GM18867 (cell line): ENCODE data around the gene ALDH7A1.
"Not testable (repeated sequence)": the region's sequence is repeated elsewhere in the genome, so short reads cannot be mapped to it uniquely, and the experiment has no call there.

Source experiments
- ATAC-seq: cut with Tn5 transposase; IDR thresholded peaks from one replicate; pipeline ENCODE4 v1.9.1; 2021; ENCODE audit warnings: mild to moderate bottlenecking, moderate library complexity; ENCODE audit not compliant: unreplicated experiment

Gene ALDH7A1

DNA sequence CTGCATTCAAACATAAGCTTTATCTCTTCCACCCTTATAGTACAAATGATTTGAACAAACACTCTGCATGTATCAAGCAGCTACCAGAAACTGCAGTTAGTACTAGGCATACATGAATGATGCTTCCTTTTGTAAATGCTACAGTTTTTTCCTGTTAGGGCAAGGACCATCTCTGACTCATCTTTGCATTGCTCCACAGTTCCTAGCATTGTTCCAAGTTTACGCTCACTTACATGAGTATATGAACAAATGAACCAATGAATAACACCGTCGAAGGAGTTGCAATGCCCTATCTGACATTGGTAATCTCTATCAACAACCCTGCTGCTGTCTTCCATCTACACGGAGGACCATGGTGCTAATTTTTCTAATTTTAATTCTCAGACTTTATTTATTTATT lies 2.1 kb upstream of the ALDH7A1 start:
- ATAC-seq: no peak

DNA sequence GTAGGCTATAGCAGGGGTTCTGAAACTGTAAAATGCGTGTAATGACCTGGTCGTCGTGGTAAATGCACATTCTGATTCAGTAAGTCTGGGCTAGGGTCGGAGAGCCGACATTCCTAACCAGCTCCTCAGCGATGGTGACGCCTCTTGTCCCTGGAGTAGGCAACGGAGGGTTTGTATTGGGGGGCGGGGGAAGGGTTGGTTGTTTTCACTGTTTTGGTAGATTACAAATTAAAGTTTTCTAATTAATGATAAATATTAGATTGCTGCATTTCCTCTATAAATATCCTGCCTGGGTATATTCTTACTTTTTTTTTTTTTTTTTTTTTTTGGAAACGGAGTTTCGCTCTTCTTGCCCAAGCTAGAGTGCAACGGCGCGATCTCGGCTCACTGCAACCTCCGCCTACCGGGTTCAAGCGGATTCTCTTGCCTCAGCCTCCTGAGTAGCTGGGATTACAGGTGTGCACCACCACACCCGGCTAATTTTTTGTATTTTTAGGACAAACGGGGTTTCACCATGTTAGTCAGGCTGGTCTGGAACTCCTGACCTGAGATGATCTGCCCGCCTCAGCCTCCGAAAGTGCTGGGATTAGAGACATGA lies 566 bp upstream of the ALDH7A1 start:
- no peak for ATAC-seq

DNA sequence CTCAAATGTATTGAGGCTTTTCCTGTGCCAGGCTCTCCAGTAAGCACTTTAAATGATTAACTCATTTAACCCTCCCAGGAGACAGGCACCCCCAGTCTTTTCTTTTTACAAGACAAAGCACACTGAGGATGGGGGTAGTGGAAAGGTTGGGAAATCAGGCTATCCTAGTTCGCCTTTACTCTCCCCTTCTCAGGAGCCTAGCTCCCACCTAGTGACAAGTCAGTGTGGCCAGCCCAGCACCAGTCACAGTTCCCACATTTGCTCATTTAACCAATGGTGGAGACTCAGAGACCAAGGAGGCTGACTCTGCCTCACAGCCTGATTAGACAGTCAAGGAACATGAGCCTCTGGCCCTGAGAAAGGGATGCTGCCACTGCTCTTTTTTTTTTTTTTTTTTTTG lies 3.5 kb downstream of the ALDH7A1 start:
- no peak for ATAC-seq

DNA sequence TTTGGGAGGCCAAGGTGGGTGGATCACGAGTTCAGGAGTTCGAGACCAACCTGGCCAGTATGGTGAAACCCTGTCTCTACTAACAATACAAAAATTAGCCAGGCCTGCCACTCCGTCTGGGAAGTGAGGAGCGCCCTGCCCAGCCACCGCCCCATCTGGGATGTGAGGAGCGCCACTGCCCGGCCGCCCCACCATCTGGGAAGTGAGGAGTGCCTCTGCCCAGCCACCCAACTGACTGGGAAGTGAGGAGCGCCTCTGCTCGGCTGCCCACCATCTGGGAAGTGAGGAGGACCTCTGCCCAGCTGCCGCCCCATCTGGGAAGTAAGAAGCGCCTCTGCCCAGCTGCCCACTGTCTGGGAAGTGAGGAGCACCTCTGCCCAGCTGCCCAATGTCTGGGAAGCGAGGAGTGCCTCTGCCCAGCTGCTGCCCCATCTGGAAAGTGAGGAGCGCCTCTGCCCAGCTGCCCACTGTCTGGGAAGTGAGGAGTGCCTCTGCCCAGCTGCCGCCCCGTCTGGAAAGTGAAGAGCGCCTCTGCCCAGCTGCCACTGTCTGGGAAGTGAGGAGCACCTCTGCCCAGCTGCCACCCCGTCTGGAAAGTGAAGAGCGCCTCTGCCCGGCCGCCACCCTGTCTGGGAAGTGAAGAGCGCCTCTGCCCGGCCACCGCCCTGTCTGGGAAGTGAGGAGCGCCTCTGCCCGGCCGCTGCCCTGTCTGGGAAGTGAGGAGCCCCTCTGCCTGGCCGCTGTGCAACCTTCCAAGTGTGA lies 5.3 kb downstream of the ALDH7A1 start:
- no peak for ATAC-seq

DNA sequence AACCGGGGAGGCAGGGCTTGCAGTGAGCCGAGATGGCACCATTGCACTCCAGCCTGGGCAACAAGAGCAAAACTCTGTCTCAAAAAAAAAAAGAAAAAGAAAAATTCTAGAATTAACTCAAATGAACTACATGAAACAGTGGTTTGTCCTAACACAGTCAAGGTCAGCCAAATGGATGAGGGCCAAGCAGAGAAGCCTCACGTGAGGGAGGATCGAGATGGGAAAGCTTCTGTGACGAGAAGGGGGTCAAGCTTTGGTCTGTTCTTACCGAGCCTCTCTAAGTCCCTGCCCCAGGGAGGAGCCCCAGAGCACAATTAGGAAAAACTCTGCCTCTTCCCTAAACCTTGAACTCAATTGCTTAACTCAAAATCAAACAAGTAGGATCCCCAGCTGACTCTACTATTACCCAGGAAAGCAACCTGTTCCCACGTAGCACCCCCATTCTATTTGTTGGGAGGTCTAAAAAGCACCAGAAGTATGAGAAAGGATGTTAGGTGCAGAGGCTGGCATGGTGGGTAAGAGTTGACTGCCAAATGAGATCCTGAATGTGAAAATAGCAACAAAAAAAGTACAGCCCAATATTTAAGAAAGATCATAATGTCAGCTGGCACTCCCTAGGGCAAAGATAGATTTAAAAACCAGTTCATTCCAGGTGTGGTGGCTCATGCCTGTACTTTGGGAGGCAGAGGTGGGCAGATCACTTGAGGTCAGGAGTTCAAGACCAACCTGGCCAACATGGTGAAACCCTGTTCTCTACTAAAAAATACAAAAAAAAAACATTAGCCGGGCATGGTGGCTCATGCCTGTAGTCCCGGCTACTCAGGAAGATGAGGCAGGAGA lies 7.2 kb downstream of the ALDH7A1 start:
- no peak for ATAC-seq

DNA sequence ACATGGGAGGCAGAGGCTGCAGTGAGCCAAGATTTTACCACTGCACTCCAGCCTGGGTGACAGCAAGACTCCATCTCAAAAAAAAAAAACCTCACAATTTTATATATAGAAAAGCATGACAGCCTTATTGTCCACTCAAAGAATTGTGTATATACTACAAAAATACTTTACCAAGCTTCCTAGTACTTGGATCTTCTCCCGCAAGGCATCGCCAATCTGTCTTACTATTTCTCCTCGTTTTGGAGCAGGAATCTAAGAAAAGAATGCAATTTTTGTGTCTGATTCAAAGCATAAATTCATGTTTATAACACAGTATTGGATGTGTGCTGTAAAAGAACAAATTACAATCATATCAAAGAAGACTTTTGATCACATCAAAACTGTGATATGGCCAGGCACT lies 11.3 kb downstream of the ALDH7A1 start:
- no peak for ATAC-seq

DNA sequence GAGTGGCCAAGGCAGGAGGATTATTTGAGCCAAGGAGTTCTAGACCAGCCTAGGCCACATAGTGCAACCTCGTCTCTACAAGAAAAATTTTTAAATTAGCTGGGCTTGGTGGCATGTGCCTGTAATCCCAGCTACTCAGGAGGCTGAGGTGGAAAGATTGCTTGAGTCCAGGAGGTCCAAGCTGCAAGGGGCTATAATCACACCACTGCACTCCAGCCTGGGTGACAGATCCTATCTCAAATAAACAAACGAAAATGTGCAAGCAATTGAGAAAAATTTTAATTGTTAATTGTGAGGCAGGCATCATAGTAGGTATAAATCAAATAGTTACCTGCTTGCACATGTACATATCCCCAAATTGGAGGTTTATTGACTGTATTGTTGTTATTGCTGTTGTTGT lies 15.3 kb downstream of the ALDH7A1 start:
- ATAC-seq: no peak

DNA sequence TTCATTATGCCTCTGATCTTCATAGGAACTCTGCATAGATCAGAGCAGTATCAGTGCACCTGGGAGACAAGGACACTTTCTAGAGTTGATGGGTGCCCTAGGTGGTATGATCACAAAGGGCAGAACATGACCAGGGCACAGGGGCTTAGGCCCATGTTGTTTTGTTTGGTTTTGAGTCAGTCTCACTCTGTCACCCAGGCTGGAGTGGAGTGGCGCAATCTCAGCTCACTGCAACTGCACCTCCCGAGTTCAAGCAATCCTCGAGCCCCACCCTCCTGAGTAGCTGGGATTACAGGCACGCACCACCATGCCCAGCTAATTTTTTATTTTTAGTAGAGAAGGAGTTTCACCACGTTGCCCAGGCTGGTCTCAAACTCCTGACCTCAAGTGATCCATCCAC lies 17.6 kb downstream of the ALDH7A1 start:
- ATAC-seq: no peak

DNA sequence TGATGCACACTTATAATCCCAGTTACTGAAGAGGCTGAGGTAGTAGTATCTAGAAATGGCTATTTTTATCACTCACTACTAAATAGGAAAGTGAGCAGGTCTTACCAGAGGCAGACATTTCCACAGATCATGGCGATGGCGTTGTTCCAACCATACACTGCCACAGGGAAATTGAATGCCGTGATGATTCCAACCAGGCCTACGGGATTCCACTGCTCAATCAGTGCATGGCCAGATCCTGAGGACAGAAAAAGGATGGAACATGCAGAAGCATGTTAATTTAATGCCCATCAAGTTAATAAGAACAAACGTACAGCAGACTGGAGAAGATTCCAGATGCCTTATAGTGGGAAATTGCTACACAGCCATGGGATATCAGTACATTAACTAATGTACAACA lies 18.0 kb downstream of the ALDH7A1 start:
- ATAC-seq: no peak

DNA sequence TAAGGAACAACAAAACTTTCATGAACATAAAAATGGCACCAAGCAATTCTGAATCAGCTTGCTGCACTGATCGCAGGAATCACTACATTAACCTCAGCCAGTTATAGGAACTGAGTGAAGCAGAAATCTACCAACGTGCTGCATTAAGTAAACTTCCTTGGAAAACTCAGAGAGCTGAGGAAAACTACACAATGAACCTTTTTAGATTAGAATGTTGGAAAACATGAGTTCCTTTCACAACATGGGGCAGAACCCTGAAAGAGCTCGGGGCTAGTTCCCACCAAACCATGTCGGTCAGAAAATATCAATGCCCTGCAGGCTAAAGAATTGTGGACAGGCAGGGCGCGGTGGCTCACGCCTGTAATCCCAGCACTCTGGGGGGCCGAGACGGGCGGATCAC lies 19.4 kb downstream of the ALDH7A1 start:
- ATAC-seq: no peak

DNA sequence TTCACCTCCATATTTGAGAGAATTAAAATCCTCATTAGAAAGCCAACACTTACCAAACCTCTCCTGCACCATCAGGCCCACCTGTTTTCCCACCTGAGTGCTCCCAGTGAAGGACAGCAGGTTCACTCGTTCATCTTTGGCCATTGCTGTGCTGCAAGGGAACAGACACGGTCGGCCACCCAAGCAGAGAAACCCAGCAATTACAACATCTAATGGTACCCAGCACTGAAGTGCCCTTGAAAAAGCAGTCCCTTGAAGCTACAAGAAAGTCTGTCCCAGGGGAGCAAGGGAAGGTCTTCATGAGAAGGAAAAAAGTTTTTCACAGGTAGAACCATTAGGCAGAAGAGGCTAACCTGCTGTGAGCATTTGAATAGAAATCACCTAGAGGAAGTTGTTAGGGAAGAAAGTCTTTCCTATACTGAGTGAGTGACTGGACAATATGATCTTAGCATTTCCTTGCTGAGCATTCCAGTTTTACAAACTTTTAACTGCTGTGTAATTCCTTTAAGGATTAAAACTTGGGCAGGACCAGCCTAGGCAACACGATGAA lies 26.7 kb downstream of the ALDH7A1 start:
- ATAC-seq: no peak

DNA sequence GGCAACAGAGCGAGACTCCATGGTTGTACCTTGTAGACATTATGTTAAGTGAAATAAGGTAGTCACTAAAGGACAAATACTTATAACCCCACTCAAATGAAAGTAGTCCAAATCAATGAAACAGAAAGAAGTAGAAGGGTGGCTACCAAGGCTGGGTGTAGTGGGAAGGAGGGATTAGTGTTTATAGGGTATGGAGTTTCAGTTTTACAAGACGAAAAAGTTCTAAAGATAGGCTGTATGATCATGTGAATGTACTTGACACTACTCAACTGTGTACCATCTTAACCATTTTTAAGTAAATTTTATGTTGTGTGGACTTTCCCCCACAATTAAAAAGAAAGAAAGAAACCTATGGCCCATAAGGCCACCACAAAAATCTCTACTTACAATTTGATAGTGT lies 32.2 kb downstream of the ALDH7A1 start:
- ATAC-seq: peak; percentile 75

DNA sequence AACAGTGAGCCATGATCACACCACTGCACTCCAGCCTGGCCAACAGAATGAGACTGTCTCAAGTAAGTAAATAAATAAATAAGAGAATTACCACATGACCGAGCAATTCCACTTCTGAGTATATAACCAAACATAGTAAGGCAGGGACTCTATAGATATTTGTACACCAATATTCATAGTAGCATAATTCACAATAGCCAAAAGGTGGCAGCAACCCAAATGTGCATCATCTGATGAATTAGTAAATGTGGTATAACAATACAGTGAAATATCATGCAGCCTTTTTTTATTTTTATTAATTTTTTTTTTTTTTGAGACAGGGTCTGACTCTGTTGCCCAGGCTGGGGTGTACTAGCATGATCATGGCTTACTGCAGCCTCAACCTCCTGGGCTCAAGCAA lies 33.1 kb downstream of the ALDH7A1 start:
- no peak for ATAC-seq

DNA sequence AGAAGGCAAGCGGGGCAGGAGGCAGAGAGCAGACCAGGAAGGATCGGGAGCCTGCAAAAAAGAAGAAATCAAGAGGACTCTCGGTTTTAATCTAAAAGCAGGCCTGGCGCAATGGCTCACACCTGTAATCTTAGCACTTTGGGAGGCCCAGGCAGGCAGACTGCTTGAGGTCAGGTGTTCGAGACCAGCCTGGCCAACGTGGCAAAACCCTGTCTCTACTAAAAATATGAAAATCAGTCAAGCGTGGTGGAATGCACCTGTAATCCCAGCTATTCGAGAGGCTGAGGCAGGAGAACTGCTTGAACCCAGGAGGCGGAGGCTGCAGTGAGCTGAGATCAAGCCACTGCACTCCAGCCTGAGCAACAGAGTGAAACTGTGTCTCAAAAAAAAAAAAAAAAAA lies 39.9 kb downstream of the ALDH7A1 start:
- not testable (repeated sequence) for ATAC-seq

DNA sequence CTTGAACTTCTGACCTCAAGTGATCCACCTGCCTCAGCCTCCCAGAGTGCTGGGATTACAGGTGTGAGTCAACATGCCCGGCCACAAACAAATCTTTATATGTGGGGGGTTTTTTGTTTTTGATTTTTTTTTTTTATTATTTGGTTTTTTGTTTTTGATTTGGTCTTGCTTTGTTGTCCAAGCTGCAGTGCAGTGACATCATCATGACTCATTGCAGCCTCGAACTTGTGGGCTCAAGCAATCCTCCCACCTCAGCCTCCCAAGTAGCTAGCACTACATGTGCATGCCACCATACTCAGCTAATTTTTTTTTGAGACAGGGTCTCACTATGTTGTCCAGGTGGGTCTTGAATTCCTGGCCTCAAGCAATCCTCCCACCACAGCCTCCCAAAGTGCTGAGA lies 42.4 kb downstream of the ALDH7A1 start:
- ATAC-seq: no peak

DNA sequence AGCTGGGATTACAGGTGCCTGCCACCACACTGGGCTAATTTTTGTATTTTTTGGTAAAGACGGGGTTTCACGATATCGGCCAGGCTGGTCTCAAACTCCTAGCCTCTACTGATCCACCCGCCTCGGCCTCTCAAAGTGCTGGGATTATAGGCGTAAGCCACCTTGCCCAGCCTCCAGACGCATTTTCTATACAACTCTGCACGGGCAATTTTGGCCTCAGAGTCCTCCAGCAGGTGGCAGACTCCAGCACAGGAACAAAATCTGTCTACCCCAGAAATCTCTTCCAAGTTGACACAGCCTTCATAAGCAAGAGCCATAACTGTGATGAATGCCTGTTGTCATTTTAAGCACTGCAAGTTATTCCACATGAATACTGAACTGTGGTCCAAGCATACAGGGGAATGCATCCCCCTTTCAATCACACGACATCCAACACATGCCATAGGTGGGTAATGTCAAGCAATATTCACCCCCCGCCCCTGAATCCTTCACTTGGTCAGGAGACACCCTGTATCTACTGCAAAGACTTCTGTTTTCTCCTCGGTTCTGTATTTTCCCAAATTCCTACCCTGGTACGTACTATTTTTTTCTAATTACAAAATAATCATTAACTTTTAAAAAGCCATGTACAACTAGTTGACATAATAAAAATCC lies 50.8 kb downstream of the ALDH7A1 start:
- ATAC-seq: peak; percentile 77

DNA sequence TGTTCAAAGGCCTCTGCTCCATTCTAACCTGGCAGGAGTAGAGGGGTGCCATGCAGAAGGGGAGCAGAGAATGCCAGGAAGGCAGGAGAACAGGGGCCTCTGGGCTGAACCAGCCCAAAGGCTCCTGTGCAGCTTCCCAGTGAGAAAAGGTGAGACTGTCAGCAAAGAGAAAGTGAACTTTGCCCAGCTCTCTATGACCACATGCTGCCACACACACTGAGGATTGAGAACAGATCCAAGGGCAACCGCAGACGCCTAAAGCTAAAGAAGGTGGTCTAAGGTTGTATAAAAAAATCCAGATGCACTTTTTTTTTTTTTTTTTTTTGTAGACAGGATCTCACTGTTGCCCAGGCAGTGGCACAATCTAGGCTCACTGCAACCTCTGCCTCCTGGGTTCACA lies 51.4 kb downstream of the ALDH7A1 start:
- peak; percentile 6 for ATAC-seq

DNA sequence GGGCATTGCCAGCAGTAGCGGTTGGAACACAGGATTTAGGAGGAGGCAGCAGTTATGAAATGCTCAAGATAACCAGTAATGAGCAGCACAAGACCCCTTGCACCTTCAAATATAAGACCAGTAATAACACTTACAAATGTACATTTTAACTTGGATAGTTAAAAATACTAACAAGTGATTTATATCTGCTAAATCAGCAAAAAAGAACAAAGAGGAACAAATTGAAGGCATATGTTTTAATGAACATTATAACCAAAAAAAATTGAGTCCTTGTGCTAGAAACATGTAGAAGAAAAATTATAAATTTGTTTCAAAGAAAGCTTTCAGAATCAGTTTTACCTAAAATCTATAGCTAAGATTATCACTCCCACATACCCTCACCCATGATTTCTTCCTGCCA lies 52.0 kb downstream of the ALDH7A1 start:
- no peak for ATAC-seq

DNA sequence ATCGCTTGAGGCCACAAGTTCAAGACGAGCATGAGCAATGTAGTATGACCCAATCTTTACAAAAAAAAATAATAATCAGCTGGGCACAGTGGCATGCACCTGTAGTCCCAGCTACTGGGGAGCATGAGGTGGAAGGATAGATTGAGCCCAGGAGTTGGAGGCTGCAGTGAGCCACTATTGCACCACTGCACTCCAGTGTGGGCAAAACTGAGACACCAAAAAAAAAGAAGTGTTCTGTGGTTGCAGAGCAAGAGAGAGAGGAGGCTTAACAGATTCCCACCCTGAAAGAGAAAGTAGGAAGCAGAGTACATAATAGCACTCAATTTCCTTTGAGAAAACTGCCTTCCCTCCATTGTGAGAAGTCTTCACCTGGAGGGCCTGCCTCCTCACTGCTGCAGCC lies 52.6 kb downstream of the ALDH7A1 start:
- no peak for ATAC-seq

DNA sequence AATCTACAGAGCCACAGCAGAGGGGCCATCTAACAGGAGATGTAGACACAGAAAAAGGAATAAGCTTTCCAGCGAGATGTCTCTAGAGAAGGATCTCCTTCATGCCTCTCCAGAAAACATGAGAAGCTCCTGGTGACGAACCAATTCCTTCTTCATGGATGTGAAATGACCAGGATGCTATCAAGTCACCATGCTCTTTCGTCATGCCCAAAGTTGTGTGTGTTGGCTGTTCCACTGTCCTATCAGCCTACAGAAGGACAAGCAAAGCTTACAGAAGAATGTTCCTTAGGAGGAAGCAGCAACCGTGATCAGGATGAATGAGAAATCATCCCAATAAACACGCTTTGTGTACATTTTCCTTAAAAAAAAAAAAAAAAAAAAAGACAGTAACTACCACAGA lies 54.4 kb downstream of the ALDH7A1 start:
- no peak for ATAC-seq

DNA sequence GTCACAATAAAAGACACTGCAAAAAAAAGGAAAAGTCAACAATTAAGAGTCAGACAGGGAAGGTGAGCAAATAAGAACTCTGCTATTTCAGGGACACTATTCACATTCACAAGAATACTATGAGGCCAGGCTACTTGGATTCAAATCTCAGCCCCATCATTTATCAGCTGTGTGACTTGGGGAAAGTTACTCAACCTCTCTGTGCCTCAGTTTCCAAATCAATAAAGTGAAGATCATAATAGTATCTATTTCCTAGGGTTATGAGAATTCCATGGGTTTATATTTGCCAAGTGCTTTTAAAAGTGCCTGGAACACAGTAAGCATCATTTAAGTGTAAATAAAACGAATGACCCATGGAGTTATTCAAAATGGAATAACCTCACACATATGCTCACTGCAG lies 56.4 kb downstream of the ALDH7A1 start:
- ATAC-seq: no peak
